ENCODE results near the gene FYB2. TPM values are rescaled to one million over a fixed set of nuclear protein-coding genes. Genes with fewer than 3 reads are reported as not detected.

FYB2 gene
- total RNA-seq, 1 donor from 2014 or later: 0.14 TPM

GRCh38 chr1:56859287-56859686 lies 40.1 kb upstream of the FYB2 start:
- Mint-ChIP-seq H3K27me3 (ENCODE audit: low read depth, unreplicated experiment) (peaks cover 3% of the 10 kb centered on the region), H3K9me3 (ENCODE audit: unreplicated experiment) (peaks cover 4% of the 10 kb centered on the region), H3K36me3 (ENCODE audit: low read depth, unreplicated experiment) (no peaks in the 10 kb centered on the region), H3K4me3 (ENCODE audit: unreplicated experiment) (no peak overlapping the region), H3K27ac (ENCODE audit: unreplicated experiment) (no peak overlapping the region), H3K4me1 (ENCODE audit: low read depth, unreplicated experiment) (peaks cover 2% of the 10 kb centered on the region)
- H3K4me1 ChIP-seq (ENCODE audit: insufficient read depth, low read length): no peaks in the 10 kb centered on the region
- no peak overlapping the region for H3K4me3 ChIP-seq (ENCODE audit: insufficient read depth, low read depth, low read length)
- no peak overlapping the region for H3K27ac ChIP-seq (ENCODE audit: low read depth, low read length)
- no peaks in the 10 kb centered on the region for H4K20me1 ChIP-seq (ENCODE audit: insufficient read depth, low read length)
- no peak for DNase-seq (ENCODE audit: low read depth)
- H3K4me2 ChIP-seq (ENCODE audit: low read length): no peak overlapping the region
- no peak for FAIRE-seq
- no peaks in the 10 kb centered on the region for H3K36me3 ChIP-seq (ENCODE audit: insufficient read depth, low read length)
- no peak overlapping the region for H2AFZ ChIP-seq (ENCODE audit: low read depth, low read length)
- H3K9ac ChIP-seq (ENCODE audit: low read length): no peak overlapping the region
- no peaks in the 10 kb centered on the region for H3K9me3 ChIP-seq (ENCODE audit: insufficient read depth, low read depth, low read length)
- H3K79me2 ChIP-seq (ENCODE audit: insufficient read depth, low read length): no peaks in the 10 kb centered on the region
- TF ChIP-seq EZH2 (IDR thresholded peaks at IDR 0.05; ENCODE audit: insufficient read depth, low read length) (no peak), CTCF (IDR thresholded peaks at IDR 0.05; ENCODE audit: insufficient read depth, low read depth, low read length) (no peak)
- H3K27me3 ChIP-seq (ENCODE audit: insufficient read depth, low read length): no peaks in the 10 kb centered on the region

DNA sequence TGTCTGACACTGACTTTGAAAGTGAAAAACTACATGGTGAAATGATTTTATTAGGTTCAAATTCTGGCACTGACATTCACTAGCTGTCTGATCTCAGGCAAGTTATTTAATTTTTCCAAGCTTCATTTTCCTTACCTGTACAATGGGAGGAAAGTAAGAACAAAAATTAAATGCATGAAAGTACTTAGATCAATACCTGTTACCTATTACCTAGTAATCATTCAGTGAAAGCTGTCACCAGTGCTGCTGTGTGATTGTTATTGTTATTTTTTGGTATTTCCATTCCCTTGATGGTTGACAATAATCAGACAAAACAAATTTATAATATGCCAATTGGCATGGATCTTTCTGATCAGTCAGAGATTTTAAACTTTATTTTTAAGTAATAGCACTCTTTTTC lies 37.0 kb upstream of the FYB2 start:
- Mint-ChIP-seq H3K9me3 (ENCODE audit: unreplicated experiment) (peaks cover 4% of the 10 kb centered on the region), H3K4me1 (ENCODE audit: low read depth, unreplicated experiment) (no peaks in the 10 kb centered on the region), H3K27me3 (ENCODE audit: low read depth, unreplicated experiment) (peaks cover 6% of the 10 kb centered on the region), H3K4me3 (ENCODE audit: unreplicated experiment) (no peak overlapping the region), H3K36me3 (ENCODE audit: low read depth, unreplicated experiment) (no peaks in the 10 kb centered on the region), H3K27ac (ENCODE audit: unreplicated experiment) (no peak overlapping the region)
- Histone ChIP-seq H3K4me2 (ENCODE audit: low read length) (no peak overlapping the region), H3K9ac (ENCODE audit: low read length) (no peak overlapping the region), H3K4me3 (ENCODE audit: insufficient read depth, low read depth, low read length) (no peak overlapping the region), H3K79me2 (ENCODE audit: insufficient read depth, low read length) (no peaks in the 10 kb centered on the region), H3K27me3 (ENCODE audit: insufficient read depth, low read length) (no peaks in the 10 kb centered on the region), H3K4me1 (ENCODE audit: insufficient read depth, low read length) (no peaks in the 10 kb centered on the region), H3K36me3 (ENCODE audit: insufficient read depth, low read length) (no peaks in the 10 kb centered on the region), H3K27ac (ENCODE audit: low read depth, low read length) (no peak overlapping the region), H3K9me3 (ENCODE audit: insufficient read depth, low read depth, low read length) (no peaks in the 10 kb centered on the region), H2AFZ (ENCODE audit: low read depth, low read length) (no peak overlapping the region), H4K20me1 (ENCODE audit: insufficient read depth, low read length) (no peaks in the 10 kb centered on the region)
- DNase-seq (ENCODE audit: low read depth): no peak
- FAIRE-seq: no peak
- TF ChIP-seq EZH2 (IDR thresholded peaks at IDR 0.05; ENCODE audit: insufficient read depth, low read length): no peak

DNA sequence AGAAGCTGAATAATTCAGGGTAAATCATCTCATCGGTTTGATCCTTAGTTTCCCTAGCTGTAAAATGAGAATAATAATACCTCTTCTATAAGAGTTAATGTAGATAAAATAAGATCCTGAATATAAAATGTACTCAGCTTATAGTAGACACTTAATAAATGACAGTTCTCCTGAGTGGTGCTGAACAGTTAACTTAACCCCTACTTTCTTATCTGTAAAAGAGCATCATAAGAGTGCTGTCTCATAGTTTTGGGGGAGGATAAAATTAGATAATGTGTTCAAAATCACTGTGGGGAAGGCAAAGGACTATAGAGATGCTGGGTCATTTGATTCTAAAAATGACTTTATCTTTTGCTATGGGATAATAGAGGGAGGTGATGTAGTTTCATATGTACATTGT lies 36.0 kb upstream of the FYB2 start:
- peaks cover 3% of the 10 kb centered on the region for H3K27me3 Mint-ChIP-seq (ENCODE audit: low read depth, unreplicated experiment)

More for the DNA sequence above, 36.0 kb upstream of the FYB2 start:
- no peaks in the 10 kb centered on the region for H3K27me3 ChIP-seq (ENCODE audit: insufficient read depth, low read length)
- H3K79me2 ChIP-seq (ENCODE audit: insufficient read depth, low read length): no peaks in the 10 kb centered on the region
- no peaks in the 10 kb centered on the region for H4K20me1 ChIP-seq (ENCODE audit: insufficient read depth, low read length)
- H3K4me3 Mint-ChIP-seq (ENCODE audit: unreplicated experiment): no peak overlapping the region
- H3K36me3 Mint-ChIP-seq (ENCODE audit: low read depth, unreplicated experiment): no peaks in the 10 kb centered on the region
- no peaks in the 10 kb centered on the region for H3K9me3 ChIP-seq (ENCODE audit: insufficient read depth, low read depth, low read length)
- no peak for FAIRE-seq
- H3K27ac ChIP-seq (ENCODE audit: low read depth, low read length): no peak overlapping the region
- H3K36me3 ChIP-seq (ENCODE audit: insufficient read depth, low read length): no peaks in the 10 kb centered on the region
- TF ChIP-seq CTCF (IDR thresholded peaks at IDR 0.05; ENCODE audit: insufficient read depth, low read depth, low read length) (no peak), EZH2 (IDR thresholded peaks at IDR 0.05; ENCODE audit: insufficient read depth, low read length) (no peak)
- no peak overlapping the region for H3K4me3 ChIP-seq (ENCODE audit: insufficient read depth, low read depth, low read length)
- no peak for DNase-seq (ENCODE audit: low read depth)
- H3K4me1 ChIP-seq (ENCODE audit: insufficient read depth, low read length): no peaks in the 10 kb centered on the region
- no peak overlapping the region for H3K9ac ChIP-seq (ENCODE audit: low read length)
- no peak overlapping the region for H2AFZ ChIP-seq (ENCODE audit: low read depth, low read length)
- no peaks in the 10 kb centered on the region for H3K9me3 Mint-ChIP-seq (ENCODE audit: unreplicated experiment)
- no peak overlapping the region for H3K27ac Mint-ChIP-seq (ENCODE audit: unreplicated experiment)
- H3K4me2 ChIP-seq (ENCODE audit: low read length): no peak overlapping the region
- H3K4me1 Mint-ChIP-seq (ENCODE audit: low read depth, unreplicated experiment): no peaks in the 10 kb centered on the region
